AG04449 (cell line): ENCODE results near the gene SARM1.
A peak's percentile ranks its signal among the peaks of the same experiment; 100 is the strongest.

Source experiments
- CTCF ChIA-PET: fragments of 350-600 bp; formaldehyde crosslinking; extraction: SDS; loops from one replicate; lab custom pipeline; 2021; ENCODE audit warnings: antibody characterized with exemption; lab: Yijun Ruan, JAX
- POLR2A ChIA-PET: fragments of 400-600, 350-600 bp; formaldehyde crosslinking; extraction: SDS; loops from one replicate; lab custom pipeline; 2020; ENCODE audit warnings: antibody characterized with exemption, inconsistent platforms; lab: Yijun Ruan, JAX
- DNase-seq: peaks from one replicate; pipeline ENCODE4 v3.0.0-alpha.2; 2010; ENCODE audit warnings: low read depth, low spot score
- H3K4me3 ChIP-seq: 2 replicates; pipeline ENCODE4 v1.5.1; 2011; ENCODE audit warnings: low read depth, mild to moderate bottlenecking, control low read depth, low read length
- TF ChIP-seq, protein P1 (sequence below): IDR thresholded peaks from one replicate; pipeline ENCODE4 v1.5.1; 2011; ENCODE audit warnings: mild to moderate bottlenecking, moderate library complexity, low read length, control low read depth, inconsistent platforms; ENCODE audit not compliant: insufficient read depth; ENCODE audit errors: missing control alignments

SARM1 gene

GRCh38 chr17:28344435-28344901 is 27.0 kb upstream of the SARM1 start:
- ChIA-PET CTCF (interaction anchor here (1.3 to 2.8 kb wide), 2 partner anchors 9 to 26 kb away, joined by 3 to 14 read pairs; partner anchors contain the start of genes IFT20 and TNFAIP1), POLR2A (interaction anchor here (2.0 to 5.5 kb wide), 2 partner anchors 9 to 13 kb away, joined by 9 to 55 read pairs; partner anchors contain the start of genes IFT20, POLDIP2 and TNFAIP1)
- no peak overlapping the region for H3K4me3 ChIP-seq
- TF ChIP-seq, protein P1, sequence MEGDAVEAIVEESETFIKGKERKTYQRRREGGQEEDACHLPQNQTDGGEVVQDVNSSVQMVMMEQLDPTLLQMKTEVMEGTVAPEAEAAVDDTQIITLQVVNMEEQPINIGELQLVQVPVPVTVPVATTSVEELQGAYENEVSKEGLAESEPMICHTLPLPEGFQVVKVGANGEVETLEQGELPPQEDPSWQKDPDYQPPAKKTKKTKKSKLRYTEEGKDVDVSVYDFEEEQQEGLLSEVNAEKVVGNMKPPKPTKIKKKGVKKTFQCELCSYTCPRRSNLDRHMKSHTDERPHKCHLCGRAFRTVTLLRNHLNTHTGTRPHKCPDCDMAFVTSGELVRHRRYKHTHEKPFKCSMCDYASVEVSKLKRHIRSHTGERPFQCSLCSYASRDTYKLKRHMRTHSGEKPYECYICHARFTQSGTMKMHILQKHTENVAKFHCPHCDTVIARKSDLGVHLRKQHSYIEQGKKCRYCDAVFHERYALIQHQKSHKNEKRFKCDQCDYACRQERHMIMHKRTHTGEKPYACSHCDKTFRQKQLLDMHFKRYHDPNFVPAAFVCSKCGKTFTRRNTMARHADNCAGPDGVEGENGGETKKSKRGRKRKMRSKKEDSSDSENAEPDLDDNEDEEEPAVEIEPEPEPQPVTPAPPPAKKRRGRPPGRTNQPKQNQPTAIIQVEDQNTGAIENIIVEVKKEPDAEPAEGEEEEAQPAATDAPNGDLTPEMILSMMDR = no peak
- no peak for DNase-seq

GRCh38 chr17:28345419-28346198 is 25.9 kb upstream of the SARM1 start:
- TF ChIP-seq, protein P1 = no peak
- ChIA-PET POLR2A (interaction anchor here (1.8 to 5.5 kb wide), 3 partner anchors 10 to 12 kb away, joined by 5 to 55 read pairs (median 9); partner anchors contain the start of genes IFT20, POLDIP2 and TNFAIP1), CTCF (interaction anchor here (0.9 to 3.3 kb wide), 8 partner anchors 8 to 114 kb away, joined by 3 to 20 read pairs (median 4); partner anchors contain the start of genes IFT20, POLDIP2 and TNFAIP1)

GRCh38 chr17:28346199-28346580 is 25.3 kb upstream of the SARM1 start:
- no peak overlapping the region for H3K4me3 ChIP-seq
- CTCF ChIA-PET = interaction anchor here (0.9 to 3.3 kb wide), 7 partner anchors 8 to 115 kb away, joined by 3 to 20 read pairs (median 5); partner anchors contain the start of genes IFT20, POLDIP2 and TNFAIP1
- TF ChIP-seq, protein P1 = no peak

More at GRCh38 chr17:28345419-28346198, 25.9 kb upstream of the SARM1 start:
- no peak for DNase-seq
- no peak overlapping the region for H3K4me3 ChIP-seq

GRCh38 chr17:28346746-28347246 is 24.7 kb upstream of the SARM1 start:
- POLR2A ChIA-PET = interaction anchor here (1.0 to 5.5 kb wide), 6 partner anchors 8 to 18 kb away, joined by 3 to 55 read pairs (median 8); partner anchors contain the start of genes IFT20, POLDIP2, SEBOX and TNFAIP1
- CTCF ChIA-PET = interaction anchor here (1.3 to 3.3 kb wide), 6 partner anchors 9 to 113 kb away, joined by 3 to 20 read pairs (median 10); partner anchors contain the start of genes IFT20, POLDIP2 and TNFAIP1
- DNase-seq = no peak
- H3K4me3 ChIP-seq = no peak overlapping the region
- TF ChIP-seq, protein P1 = peak; percentile 20

More at GRCh38 chr17:28346199-28346580, 25.3 kb upstream of the SARM1 start:
- POLR2A ChIA-PET = interaction anchor here (1.8 to 5.5 kb wide), 3 partner anchors 9 to 11 kb away, joined by 5 to 55 read pairs (median 9); partner anchors contain the start of genes IFT20, POLDIP2 and TNFAIP1
- no peak for DNase-seq

DNA sequence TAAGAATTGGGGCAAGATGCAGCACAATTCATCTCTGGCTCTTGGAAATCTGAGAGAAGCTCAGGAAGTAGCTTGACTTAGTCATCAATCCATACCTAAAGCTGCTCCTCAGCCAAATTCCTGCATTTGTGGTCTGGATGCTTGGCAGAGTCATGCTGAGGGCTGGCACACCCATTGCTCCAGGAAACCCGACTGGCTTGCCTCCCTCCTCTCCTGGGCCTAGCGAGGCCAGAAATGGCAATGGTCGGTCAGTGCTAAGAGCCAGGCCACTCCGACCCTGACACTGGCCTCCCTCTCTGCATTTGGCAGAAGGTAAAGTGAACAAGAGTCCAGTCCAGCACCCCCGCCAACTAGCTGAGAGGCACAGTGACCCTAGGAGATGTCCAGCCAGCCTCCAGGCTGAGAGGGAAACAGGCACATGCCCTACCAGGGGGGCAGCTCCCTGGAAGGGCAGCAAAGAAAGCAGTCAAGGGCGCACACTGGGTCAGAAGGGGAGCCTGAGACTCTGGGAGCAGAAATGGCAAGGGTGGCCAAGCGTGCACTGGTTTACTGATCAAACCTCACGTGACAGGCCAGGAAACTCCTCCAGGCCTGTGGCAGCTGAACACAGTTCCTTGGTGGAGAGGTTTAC is 24.1 kb upstream of the SARM1 start:
- peak; percentile 78 for DNase-seq
- no peak overlapping the region for H3K4me3 ChIP-seq

More for the DNA sequence above, 24.1 kb upstream of the SARM1 start:
- ChIA-PET POLR2A (interaction anchor here (1.0 to 5.5 kb wide), 5 partner anchors 8 to 17 kb away, joined by 3 to 55 read pairs (median 6); partner anchors contain the start of genes IFT20, POLDIP2, SEBOX and TNFAIP1), CTCF (interaction anchor here (1.7 to 3.3 kb wide), 4 partner anchors 9 to 113 kb away, joined by 5 to 20 read pairs (median 10); partner anchors contain the start of genes IFT20, POLDIP2 and TNFAIP1)
- TF ChIP-seq, protein P1 = no peak
